Stimulated activated CD4-positive, alpha-beta T cell treated with anti-CD3 and anti-CD28 coated beads, Interleukin-1b, Interleukin-23, amount 100 ng/mL, for 4 hours (primary cell): Measurements from ENCODE around the gene MYL7.

Experiments
- DNase-seq, 2 donors: peaks; one replicate each; pipeline ENCODE4 v3.0.0-alpha.2; 2020; ENCODE audit warnings: low read depth in 2 of 2

MYL7 gene

GRCh38 chr7:44112231-44112996 is 28.7 kb downstream of the MYL7 start:
- DNase-seq: no peak

- no peak for DNase-seq
Measured at GRCh38 chr7:44111761-44112160, 29.4 kb downstream of the MYL7 start.

- DNase-seq: no peak
Measured at GRCh38 chr7:44110719-44111635, 30.2 kb downstream of the MYL7 start.

GRCh38 chr7:44109991-44110390 is 31.1 kb downstream of the MYL7 start:
- DNase-seq: no peak

GRCh38 chr7:44108768-44109750 is 32.1 kb downstream of the MYL7 start:
- DNase-seq: no peak

GRCh38 chr7:44107961-44108767 is 33.0 kb downstream of the MYL7 start:
- DNase-seq: no peak

GRCh38 chr7:44107116-44107960 is 33.8 kb downstream of the MYL7 start:
- DNase-seq: no peak

GRCh38 chr7:44106311-44107065 is 34.6 kb downstream of the MYL7 start:
- no peak for DNase-seq

- DNase-seq: no peak
Measured at GRCh38 chr7:44105832-44106231, 35.3 kb downstream of the MYL7 start.

GRCh38 chr7:44104860-44105771 is 36.0 kb downstream of the MYL7 start:
- no peak for DNase-seq

- DNase-seq: no peak
Measured at GRCh38 chr7:44103923-44104859, 36.9 kb downstream of the MYL7 start, which contains the start of gene AEBP1. Gene AEBP1, plus strand, starts transcription at chr7:44104345. Its CDS starts 321 bp downstream, at chr7:44104666.

- DNase-seq: no peak
Measured at GRCh38 chr7:44103566-44103922, 37.6 kb downstream of the MYL7 start.

- DNase-seq: no peak
Measured at GRCh38 chr7:44102846-44103565, 38.1 kb downstream of the MYL7 start.

GRCh38 chr7:44101966-44102845 is 38.9 kb downstream of the MYL7 start:
- DNase-seq: no peak

GRCh38 chr7:44101303-44101965 is 39.7 kb downstream of the MYL7 start:
- DNase-seq: no peak
